Activated CD4-positive, CD25-positive, alpha-beta regulatory T cell treated with anti-CD3 and anti-CD28 coated beads, Interleukin-2, amount 50 U/mL, for 24 hours (primary cell): ENCODE data around the gene RPF1.
"Not testable (repeated sequence)": the region's sequence is repeated elsewhere in the genome, so short reads cannot be mapped to it uniquely, and the experiment has no call there.

Experiments used
- ATAC-seq, 2 donors: fragments of 150-1000 bp; cut with Tn5 transposase; one replicate each; pipeline ENCODE4 v1.10.0; 2021; ENCODE audit warnings: mild to moderate bottlenecking in 1 of 2, moderate library complexity in 1 of 2

Gene RPF1

GRCh38 chr1:84493747-84494146, 14.7 kb downstream of the RPF1 start:
- ATAC-seq: no peak

- no peak for ATAC-seq
Measured at GRCh38 chr1:84496498-84496897, 17.4 kb downstream of the RPF1 start.

DNA sequence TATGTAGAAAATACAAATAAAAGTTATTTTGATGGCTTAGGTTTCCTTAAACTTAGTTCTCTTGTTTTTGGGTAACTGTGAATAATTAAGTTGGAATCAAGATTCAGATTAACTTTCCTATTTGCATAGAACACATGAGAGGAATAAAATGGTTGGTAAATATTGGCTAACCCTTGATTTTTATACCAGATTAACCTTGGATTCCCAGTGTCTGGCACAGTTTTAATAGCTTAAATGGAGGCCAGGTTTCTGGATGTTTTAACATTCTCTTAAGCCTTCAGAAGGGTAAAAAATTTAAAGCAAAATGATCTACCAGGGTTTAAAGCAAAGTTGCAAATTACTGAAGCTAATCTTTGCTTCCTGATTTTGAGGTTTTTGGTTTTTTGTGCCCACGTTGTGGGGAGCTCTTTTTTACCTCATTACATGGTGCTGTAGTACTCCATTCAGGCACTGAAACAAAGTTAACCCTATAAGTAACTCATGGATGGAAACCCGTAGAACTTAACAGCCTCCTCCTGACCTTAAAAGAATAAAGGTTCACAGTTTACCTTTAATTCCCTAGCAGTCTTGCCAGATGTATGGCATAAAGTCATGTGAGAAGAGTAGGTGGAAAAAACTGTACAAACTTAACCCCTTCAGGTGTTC, 18.7 kb downstream of the RPF1 start:
- no peak for ATAC-seq

- ATAC-seq: no peak
Measured at GRCh38 chr1:84502927-84503326, 23.9 kb downstream of the RPF1 start.

- ATAC-seq: no peak
Measured at GRCh38 chr1:84504580-84505492, 25.8 kb downstream of the RPF1 start.

- peak; percentile 14 to 30 for ATAC-seq
Measured at GRCh38 chr1:84505493-84506001, 26.5 kb downstream of the RPF1 start.

DNA sequence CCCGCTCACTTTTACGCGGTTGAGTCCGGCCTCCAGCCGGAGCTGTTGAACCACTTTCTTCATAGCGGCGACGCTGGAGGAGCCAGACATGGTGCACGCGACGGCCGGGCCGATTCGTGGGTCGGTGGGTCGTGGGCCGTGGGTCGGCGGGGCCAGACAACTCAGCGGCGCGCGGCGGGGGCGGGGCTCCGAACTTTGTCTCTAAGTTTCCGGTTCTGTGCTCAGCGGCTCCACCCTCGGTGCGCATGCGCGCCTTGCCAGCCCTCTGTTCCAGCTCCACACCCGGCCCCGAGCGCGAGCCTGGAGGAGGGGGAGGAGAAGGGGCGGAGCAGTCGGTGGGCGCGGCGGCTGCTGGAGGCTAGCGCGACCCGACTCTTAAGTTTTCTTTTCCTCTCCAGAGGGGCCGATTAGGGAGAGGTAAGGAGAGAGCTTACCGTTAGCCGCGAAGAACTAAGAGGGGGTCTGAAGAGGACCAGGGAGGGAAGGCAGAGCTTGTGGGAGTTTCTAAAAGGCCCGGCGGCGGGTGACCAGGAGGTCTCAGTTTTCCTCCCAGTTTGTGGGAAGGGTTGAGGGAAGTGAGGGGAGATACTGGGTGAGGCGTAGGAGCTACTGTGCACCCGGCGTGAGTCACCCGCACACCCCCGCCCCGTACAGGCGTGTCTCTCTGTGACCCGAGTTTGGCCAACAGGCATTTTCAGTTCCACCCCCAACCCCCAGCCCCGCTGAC, 27.1 kb downstream of the RPF1 start, which contains the start of the genes GNG5 and SPATA1:
GNG5 (minus strand) TSS at position 580 of the 727 bp plus-strand sequence; CDS start at position 90, 490 bp downstream.
SPATA1 (plus strand) TSS at position 385 of the 727 bp plus-strand sequence. CDS start 9,974 bp downstream, outside the sequence.
- ATAC-seq: peak; percentile 88 to 90

DNA sequence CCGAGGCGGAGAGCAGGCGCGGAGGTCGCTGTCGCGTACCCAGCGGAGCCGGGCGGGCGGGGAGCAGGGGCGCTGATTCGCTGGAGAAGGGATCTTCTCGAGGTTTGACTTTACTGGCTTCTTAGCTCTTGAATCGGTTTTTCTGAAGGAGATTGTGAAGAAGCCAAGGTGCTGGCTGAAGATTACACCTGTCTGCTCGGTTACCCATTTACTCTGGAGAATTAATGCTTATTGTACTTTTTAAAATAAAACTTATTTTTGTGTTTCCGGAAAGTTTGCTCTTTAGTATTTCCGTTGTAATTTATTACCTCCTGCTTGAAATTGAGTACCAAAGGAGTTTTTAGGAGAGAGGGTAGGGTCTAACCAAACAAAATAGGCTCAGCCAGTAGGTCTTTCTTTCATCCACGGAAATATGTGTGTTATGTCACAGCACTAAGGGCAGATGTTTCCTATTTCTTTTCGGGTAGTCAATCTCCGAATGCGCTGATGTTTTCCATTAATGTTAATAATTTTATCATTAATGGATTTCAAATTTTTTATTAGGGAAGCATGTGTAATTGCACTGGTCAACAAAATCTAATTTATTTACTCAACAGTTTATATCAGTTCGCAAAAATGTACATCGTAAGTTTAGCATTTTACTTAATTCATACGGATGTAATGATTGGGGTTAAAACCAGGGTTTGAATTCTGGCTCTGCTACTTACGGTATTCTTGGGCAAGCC, 27.8 kb downstream of the RPF1 start:
- no peak for ATAC-seq

DNA sequence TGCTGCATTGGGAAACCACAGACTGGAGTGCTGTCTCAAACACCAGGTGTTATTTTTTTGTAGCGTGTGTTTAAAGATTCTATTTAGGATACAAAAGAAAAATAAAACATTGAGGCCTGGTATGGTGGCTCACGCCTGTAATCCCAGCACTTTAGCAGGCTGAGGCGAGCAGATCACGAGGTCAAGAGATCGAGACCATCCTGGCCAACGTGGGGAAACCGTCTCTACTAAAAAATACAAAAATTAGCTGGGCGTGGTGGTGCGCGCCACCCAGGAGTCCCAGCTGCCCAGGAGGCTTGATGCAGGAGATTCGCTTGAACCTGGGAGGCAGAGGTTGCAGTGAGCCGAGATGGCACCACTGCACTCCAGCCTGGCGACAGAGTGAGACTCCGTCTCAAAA, 28.8 kb downstream of the RPF1 start:
- not testable (repeated sequence) for ATAC-seq

DNA sequence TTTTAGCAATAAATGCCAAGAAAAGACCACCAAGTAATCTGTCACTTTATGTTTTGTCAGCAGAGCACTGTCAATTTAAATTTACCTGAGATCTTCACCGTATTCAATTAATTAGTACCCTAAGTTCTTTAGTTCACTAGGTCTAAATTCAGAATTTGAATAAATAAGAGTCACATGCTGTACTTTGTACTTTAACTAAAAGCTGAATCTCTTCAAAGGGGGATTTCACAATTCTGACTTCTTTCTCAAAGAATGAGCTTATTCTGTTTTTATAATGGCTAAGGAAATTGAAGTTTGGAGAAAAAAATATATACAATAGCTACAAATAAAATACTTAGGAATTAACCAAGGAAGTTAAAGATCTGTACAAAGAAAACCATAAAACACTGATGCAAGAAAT, 29.4 kb downstream of the RPF1 start:
- ATAC-seq: no peak

GRCh38 chr1:84509029-84509428, 30.0 kb downstream of the RPF1 start:
- ATAC-seq: no peak

DNA sequence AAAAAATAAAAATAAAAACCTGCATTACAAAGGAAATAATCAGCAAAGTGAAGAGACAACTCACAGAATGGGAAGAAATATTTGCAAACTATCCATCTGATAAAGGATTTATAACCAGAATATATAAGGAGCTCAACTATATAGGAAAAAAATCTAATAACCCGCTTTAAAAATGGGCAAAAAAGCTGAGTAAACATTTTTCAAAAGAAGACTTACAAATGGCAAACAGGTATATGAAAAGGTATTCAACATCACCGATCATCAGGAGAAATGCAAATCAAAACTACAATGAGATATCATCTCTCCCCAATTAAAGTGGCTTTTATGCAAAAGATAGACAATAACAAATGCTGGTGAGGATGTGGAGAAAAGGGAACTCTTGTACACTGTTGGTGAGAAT, 31.1 kb downstream of the RPF1 start:
- ATAC-seq: no peak

DNA sequence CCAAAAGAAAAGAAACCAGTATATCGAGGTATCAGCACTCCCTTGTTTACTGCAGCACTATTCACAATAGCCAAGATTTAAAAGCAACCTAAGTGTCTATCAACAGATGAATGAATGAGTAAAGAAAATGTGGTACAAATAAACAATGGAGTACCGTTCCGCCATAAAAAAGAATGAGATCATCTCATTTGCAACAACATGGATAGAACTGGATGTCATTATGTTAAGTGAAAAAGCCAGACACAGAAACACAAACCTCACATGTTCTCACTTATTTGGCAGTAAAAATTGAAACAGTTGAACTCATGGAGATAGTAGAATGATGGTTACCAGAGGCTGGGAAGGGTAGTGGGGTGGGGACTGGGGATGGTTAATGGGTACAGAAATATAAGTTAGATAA, 31.6 kb downstream of the RPF1 start:
- ATAC-seq: no peak

- no peak for ATAC-seq
Measured at GRCh38 chr1:84524590-84524989, 45.5 kb downstream of the RPF1 start.

DNA sequence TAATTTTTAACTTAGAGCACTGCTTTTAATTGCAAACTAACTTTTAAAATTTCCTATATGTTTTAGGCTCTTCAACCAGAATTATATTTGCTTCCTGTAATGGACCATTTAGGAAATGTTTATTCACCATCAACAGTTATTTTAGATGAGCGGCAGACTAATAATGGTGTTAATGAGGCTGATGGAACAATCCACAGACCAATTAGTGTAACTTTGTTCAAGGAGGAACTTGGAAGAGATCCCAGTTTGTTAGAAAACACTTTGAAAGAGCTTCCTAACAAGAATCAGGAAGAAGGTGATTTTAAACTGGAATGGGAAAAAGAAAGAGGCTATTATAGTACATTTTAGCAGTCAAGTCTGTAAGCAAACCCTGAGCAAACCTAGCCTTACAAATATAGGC, 46.7 kb downstream of the RPF1 start:
- no peak for ATAC-seq

DNA sequence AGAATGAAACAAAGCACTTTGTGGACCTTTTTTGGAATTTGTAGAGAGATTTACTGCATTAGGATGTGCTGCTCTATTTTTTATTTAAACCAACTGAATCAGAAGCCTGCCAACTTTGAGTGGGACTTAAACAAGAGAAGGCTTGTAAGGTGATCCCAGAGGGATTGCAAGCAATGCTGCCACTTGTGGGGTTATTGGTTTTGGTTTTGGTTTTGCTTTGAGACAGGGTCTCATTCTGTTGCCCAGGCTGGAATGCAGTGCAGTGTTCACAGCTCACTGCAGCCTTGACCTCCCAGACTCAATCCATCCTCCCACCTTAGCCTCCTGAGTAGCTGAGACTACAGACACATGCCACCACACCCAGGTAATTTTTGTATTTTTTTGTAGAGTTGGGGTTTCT, 59.5 kb downstream of the RPF1 start:
- ATAC-seq: no peak

DNA sequence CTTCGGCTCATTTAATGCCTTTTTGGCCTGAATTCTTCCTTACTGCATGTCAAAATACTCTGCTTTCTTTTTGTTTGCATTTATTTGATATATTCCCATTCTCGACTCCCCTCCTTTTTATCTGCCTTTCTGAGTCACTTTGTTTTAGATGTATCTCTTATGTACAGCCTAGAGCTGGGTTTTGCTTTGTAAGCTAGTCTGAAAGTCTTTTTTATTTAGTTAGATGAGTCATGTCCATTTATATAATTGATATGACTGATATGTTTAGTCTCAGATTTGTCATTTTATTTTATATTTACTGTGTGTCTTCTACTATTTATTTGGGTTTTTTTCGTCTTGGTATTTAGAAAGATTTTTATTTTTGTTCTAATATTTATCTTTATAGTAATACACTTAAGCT, 60.9 kb downstream of the RPF1 start:
- ATAC-seq: peak in 1 of 2 donors; percentile 33

DNA sequence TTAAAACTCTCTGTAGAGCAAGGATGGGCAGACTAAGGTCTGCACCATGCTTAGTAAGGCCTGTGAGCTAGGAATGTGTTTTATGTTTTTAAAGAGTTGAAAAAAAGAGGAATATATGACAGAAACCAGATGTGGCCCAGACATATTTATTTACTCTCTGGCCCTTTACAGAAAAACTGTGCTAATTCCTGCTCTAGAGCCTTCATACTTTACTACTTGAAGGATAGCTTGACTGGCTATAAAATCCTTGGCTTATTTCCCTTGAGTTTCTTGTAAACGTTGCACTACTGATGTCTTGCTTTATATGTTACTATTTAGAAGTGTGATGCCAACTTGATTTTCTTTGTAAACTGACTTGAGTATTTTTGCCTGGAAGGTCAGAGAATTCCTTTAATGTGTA, 61.7 kb downstream of the RPF1 start:
- ATAC-seq: no peak

- no peak for ATAC-seq
Measured at GRCh38 chr1:84541679-84542078, 62.6 kb downstream of the RPF1 start.
